ENCODE measurements around the gene REV3L. TPM values are rescaled to one million over a fixed set of nuclear protein-coding genes. Genes with fewer than 3 reads are reported as not detected.

Gene REV3L
- total and polyA plus RNA-seq, 9 of the 15 experiments (the other 6 are each of a cell fraction or from before 2014, with no cell fraction given), result 5.5 to 24.4 (median 14.4) TPM

GRCh38 chr6:111494951-111495635 lies 12.1 kb upstream of the REV3L start:
- Histone ChIP-seq H3K79me2 (ENCODE audit: control insufficient read depth, insufficient read depth, low read length) (no peaks in the 10 kb centered on the region), H3K4me3 (no peak overlapping the region), H3K27ac (ENCODE audit: extremely low read depth, low read depth, low read length) (no peak overlapping the region), H3K9ac (ENCODE audit: insufficient read depth in 1 of 2, low read depth in 2 of 2, low read length in 2 of 2) (no peak overlapping the region), H3K27me3 (ENCODE audit: control insufficient read depth in 2 of 2, insufficient read depth in 2 of 2, low read length in 2 of 2) (no peaks in the 10 kb centered on the region), H3K4me1 (replicated peaks in 1 of 2; ENCODE audit: control insufficient read depth in 2 of 2, insufficient read depth in 2 of 2, low read length in 2 of 2) (peaks cover 0 to 7% of the 10 kb centered on the region in 2 experiments; a peak in 2 of 5 replicates), H4K20me1 (replicated peaks; ENCODE audit: control insufficient read depth, insufficient read depth, low read length) (no peaks in the 10 kb centered on the region), H3K36me3 (ENCODE audit: control insufficient read depth, insufficient read depth, low read length) (no peaks in the 10 kb centered on the region), H3K9me1 (ENCODE audit: control insufficient read depth, insufficient read depth, low read length) (no peaks in the 10 kb centered on the region), H2AFZ (ENCODE audit: low read depth, low read length) (no peak overlapping the region), H3K9me3 (replicated peaks; ENCODE audit: control insufficient read depth, insufficient read depth, low read depth, low read length) (no peaks in the 10 kb centered on the region), H3K4me2 (ENCODE audit: insufficient read depth, low read length) (no peak overlapping the region)
- in situ Hi-C loops (cut with MboI), result no loop called here
- no peak for TF ChIP-seq ZNF124 (CRISPR knock-in tag; IDR thresholded peaks at IDR 0.05)
- no peak for TF ChIP-seq TCF7 (IDR thresholded peaks at IDR 0.05; ENCODE audit: borderline replicate concordance)
- TF ChIP-seq AFF4 (CRISPR knock-in tag; IDR thresholded peaks at IDR 0.05), result no peak
- no peak for TF ChIP-seq ZNF140 (CRISPR knock-in tag; IDR thresholded peaks at IDR 0.05)
- no peak for TF ChIP-seq ZNF740 (CRISPR knock-in tag; IDR thresholded peaks at IDR 0.05)
- TF ChIP-seq ZNF740 (tag; IDR thresholded peaks at IDR 0.05), result no peak
- no TSS peak for BruUV-seq (replicated peaks)
- WGBS (ENCODE audit: insufficient coverage, low coverage, missing lambda C conversion rate), result 87% methylated on average over 2 of the region's 2 CpGs
- ChIA-PET POLR2A (interaction anchor here (1.2 kb wide), 1 partner anchor 11 kb away, joined by 4 read pairs; no protein-coding TSS in a partner anchor), CTCF (ENCODE audit: low intra/inter-chr PET ratio) (no interaction called here)
- intact Hi-C loops (cut with micrococcal nuclease), result no loop called here
- DNase-seq (ENCODE audit: extremely low read depth in 1 of 4, low spot score in 3 of 4) (no peak), ATAC-seq (no peak), FAIRE-seq (no peak)
